HG02610 (cell line): Measurements from ENCODE around the gene LRCH4.

Experiments
- ATAC-seq: cut with Tn5 transposase; IDR thresholded peaks from one replicate; pipeline ENCODE4 v1.9.1; 2021; ENCODE audit warnings: mild to moderate bottlenecking, moderate library complexity; ENCODE audit not compliant: unreplicated experiment

The LRCH4 gene

GRCh38 chr7:100582650-100583049, 3.3 kb downstream of the LRCH4 start:
- ATAC-seq, result no peak

- no peak for ATAC-seq
These were observed 3.8 kb downstream of the LRCH4 start for GRCh38 chr7:100582041-100582579.

GRCh38 chr7:100580466-100581283, 5.3 kb downstream of the LRCH4 start:
- ATAC-seq, result no peak

GRCh38 chr7:100578246-100579183, 7.4 kb downstream of the LRCH4 start:
- no peak for ATAC-seq

GRCh38 chr7:100577507-100577906, 8.4 kb downstream of the LRCH4 start:
- no peak for ATAC-seq

- no peak for ATAC-seq
These were observed 8.8 kb downstream of the LRCH4 start for GRCh38 chr7:100577103-100577502.

GRCh38 chr7:100576384-100576993, 9.4 kb downstream of the LRCH4 start:
- ATAC-seq, result no peak

- no peak for ATAC-seq
These were observed 10.1 kb downstream of the LRCH4 start for GRCh38 chr7:100575746-100576383.

- no peak for ATAC-seq
These were observed 10.7 kb downstream of the LRCH4 start for GRCh38 chr7:100575206-100575631.

GRCh38 chr7:100574362-100575205, 11.3 kb downstream of the LRCH4 start:
- ATAC-seq, result no peak

- ATAC-seq, result no peak
These were observed 12.1 kb downstream of the LRCH4 start, which contains the start of gene SAP25 for GRCh38 chr7:100573691-100574361. Gene SAP25, minus strand, starts transcription at chr7:100573900. Its CDS starts 158 bp downstream, at chr7:100573742.

GRCh38 chr7:100572949-100573675, 12.8 kb downstream of the LRCH4 start:
- no peak for ATAC-seq

- ATAC-seq, result no peak
These were observed 13.5 kb downstream of the LRCH4 start for GRCh38 chr7:100572281-100572948.

- no peak for ATAC-seq
These were observed 14.2 kb downstream of the LRCH4 start for GRCh38 chr7:100571829-100572116.

GRCh38 chr7:100570954-100571828, 14.7 kb downstream of the LRCH4 start:
- ATAC-seq, result no peak

- no peak for ATAC-seq
These were observed 16.8 kb downstream of the LRCH4 start for GRCh38 chr7:100568896-100569844.
